H9 (cell line): ENCODE data around the gene DUSP7. TPM values are rescaled to one million over a fixed set of nuclear protein-coding genes. Genes with fewer than 3 reads are reported as not detected.
A peak's percentile ranks its signal among the peaks of the same experiment; 100 is the strongest.

ENCODE experiments used
- DNase-seq: peaks from one replicate; pipeline ENCODE4 v3.0.0-alpha.2; 2017
- H2AFZ ChIP-seq: one replicate; pipeline ENCODE4 v1.6.1; 2013; ENCODE audit warnings: mild to moderate bottlenecking, low read length, control low read depth, moderate library complexity
- H2AK5ac ChIP-seq: 2 replicates; pipeline ENCODE4 v1.6.1; 2013; ENCODE audit warnings: low read length, control low read depth, mixed read lengths; ENCODE audit not compliant: insufficient read length
- H2BK120ac ChIP-seq: one replicate; pipeline ENCODE4 v1.6.1; 2013; ENCODE audit warnings: low read depth, mild to moderate bottlenecking, low read length, control low read depth, inconsistent platforms; ENCODE audit not compliant: poor library complexity, severe bottlenecking
- H2BK12ac ChIP-seq: 2 replicates; pipeline ENCODE4 v1.6.1; 2013; ENCODE audit warnings: low read length, control low read depth, mixed read lengths, low read depth; ENCODE audit not compliant: insufficient read length
- H2BK15ac ChIP-seq: 2 replicates; pipeline ENCODE4 v1.6.1; 2013; ENCODE audit warnings: low read depth, low read length, control low read depth
- H2BK20ac ChIP-seq: one replicate; pipeline ENCODE4 v1.6.1; 2013; ENCODE audit warnings: low read depth, mild to moderate bottlenecking, low read length, control low read depth, inconsistent platforms; ENCODE audit not compliant: poor library complexity, severe bottlenecking
- H2BK5ac ChIP-seq: 2 replicates; pipeline ENCODE4 v1.6.1; 2013; ENCODE audit warnings: low read length, control low read depth, mixed read lengths; ENCODE audit not compliant: insufficient read length
- H3K14ac ChIP-seq: 2 replicates; pipeline ENCODE4 v1.6.1; 2013; ENCODE audit warnings: low read length, control low read depth; ENCODE audit not compliant: insufficient read depth
- H3K18ac ChIP-seq: 2 replicates; pipeline ENCODE4 v1.6.1; 2013; ENCODE audit warnings: low read depth, mild to moderate bottlenecking, mixed read lengths, low read length, control low read depth; ENCODE audit not compliant: insufficient read length
- H3K23ac ChIP-seq: 2 replicates; pipeline ENCODE4 v1.6.1; 2013; ENCODE audit warnings: low read length, control low read depth, mixed read lengths, low read depth; ENCODE audit not compliant: insufficient read length
- H3K23me2 ChIP-seq: 2 replicates; pipeline ENCODE4 v1.6.1; 2013; ENCODE audit warnings: low read depth, mild to moderate bottlenecking, mixed read lengths, low read length, control low read depth; ENCODE audit not compliant: insufficient read length, poor library complexity, severe bottlenecking
- H3K27ac ChIP-seq: 2 replicates; pipeline ENCODE4 v1.5.1; 2013; ENCODE audit warnings: low read length, control low read depth, mixed read lengths, low read depth; ENCODE audit not compliant: insufficient read length
- H3K27me3 ChIP-seq: 2 replicates; pipeline ENCODE4 v1.6.1; 2013; ENCODE audit warnings: low read length, control low read depth, inconsistent platforms; ENCODE audit not compliant: insufficient read depth
- H3K4ac ChIP-seq: 2 replicates; pipeline ENCODE4 v1.6.1; 2013; ENCODE audit warnings: low read depth, mild to moderate bottlenecking, control low read depth, inconsistent platforms, low read length, moderate library complexity
- H3K4me1 ChIP-seq: 2 replicates; pipeline ENCODE4 v1.6.1; 2013; ENCODE audit warnings: low read length, control low read depth, inconsistent platforms; ENCODE audit not compliant: insufficient read depth
- H3K4me2 ChIP-seq: 2 replicates; pipeline ENCODE4 v1.6.1; 2013; ENCODE audit warnings: low read length, control low read depth, mixed read lengths; ENCODE audit not compliant: insufficient read length, insufficient read depth
- H3K56ac ChIP-seq: 2 replicates; pipeline ENCODE4 v1.6.1; 2013; ENCODE audit warnings: low read depth, mild to moderate bottlenecking, mixed read lengths, low read length, control low read depth; ENCODE audit not compliant: insufficient read length
- H3K79me1 ChIP-seq: 2 replicates; pipeline ENCODE4 v1.6.1; 2013; ENCODE audit warnings: low read depth, mild to moderate bottlenecking, moderate library complexity, low read length, control low read depth, inconsistent platforms; ENCODE audit not compliant: insufficient read depth, poor library complexity, severe bottlenecking
- H3K79me2 ChIP-seq: 2 replicates; pipeline ENCODE4 v1.6.1; 2013; ENCODE audit warnings: low read length, control low read depth, inconsistent platforms; ENCODE audit not compliant: insufficient read depth
- H3K9ac ChIP-seq: 2 replicates; pipeline ENCODE4 v1.6.1; 2013; ENCODE audit warnings: low read length, control low read depth, mixed read lengths; ENCODE audit not compliant: insufficient read length; ENCODE audit errors: extremely low read depth
- H3K9me3 ChIP-seq: one replicate; pipeline ENCODE4 v1.6.1; 2013; ENCODE audit warnings: low read depth, low read length, inconsistent platforms; ENCODE audit not compliant: control insufficient read depth
- H3T11ph ChIP-seq: one replicate; pipeline ENCODE4 v1.6.1; 2013; ENCODE audit warnings: mild to moderate bottlenecking, low read length, control low read depth, inconsistent platforms
- H4K20me1 ChIP-seq: one replicate; pipeline ENCODE4 v1.6.1; 2013; ENCODE audit not compliant: control insufficient read depth, insufficient read length, insufficient read depth
- H4K5ac ChIP-seq: 2 replicates; pipeline ENCODE4 v1.6.1; 2013; ENCODE audit warnings: low read depth, mild to moderate bottlenecking, mixed read lengths, low read length, control low read depth; ENCODE audit not compliant: insufficient read length
- H4K8ac ChIP-seq: replicated peaks from 2 replicates; pipeline ENCODE4 v1.6.1; 2013; ENCODE audit warnings: low read length, control low read depth, mixed read lengths, low read depth; ENCODE audit not compliant: insufficient read length
- H4K91ac ChIP-seq: 2 replicates; pipeline ENCODE4 v1.6.1; 2013; ENCODE audit warnings: low read depth, mild to moderate bottlenecking, moderate library complexity, mixed read lengths, low read length, control low read depth; ENCODE audit not compliant: insufficient read length
- H3K27ac Mint-ChIP-seq, 3 experiments: 2 replicates in 2 of 3; 3 replicates in 1 of 3; pipeline ENCODE4 v1.8.0; 2020 to 2021; ENCODE audit warnings: mixed read lengths in 3 of 3, mild to moderate bottlenecking in 1 of 3, moderate library complexity in 1 of 3
- H3K27me3 Mint-ChIP-seq: 2 replicates; pipeline ENCODE4 v1.8.0; 2021; ENCODE audit warnings: low read depth, mild to moderate bottlenecking, moderate library complexity, mixed read lengths
- H3K36me3 Mint-ChIP-seq, 3 experiments: 2 replicates in 2 of 3; 3 replicates in 1 of 3; pipeline ENCODE4 v1.8.0; 2020 to 2021; ENCODE audit warnings: low read depth in 3 of 3, mixed read lengths in 3 of 3; ENCODE audit not compliant: insufficient read depth in 1 of 3
- H3K4me1 Mint-ChIP-seq, 2 experiments: 2 replicates each; pipeline ENCODE4 v1.8.0; 2020; ENCODE audit warnings: mixed read lengths in 2 of 2
- H3K4me3 Mint-ChIP-seq, 2 experiments: 2 replicates in 1 of 2; 3 replicates in 1 of 2; pipeline ENCODE4 v1.8.0; 2020 to 2021; ENCODE audit warnings: mild to moderate bottlenecking in 2 of 2, mixed read lengths in 2 of 2, moderate library complexity in 1 of 2
- H3K9me3 Mint-ChIP-seq, 2 experiments: 2 replicates in 1 of 2; 3 replicates in 1 of 2; pipeline ENCODE4 v1.8.0; 2020; ENCODE audit warnings: mild to moderate bottlenecking in 2 of 2, mixed read lengths in 2 of 2, moderate library complexity in 1 of 2
- WGBS: extraction: QIAGEN DNeasy Blood & Tissue Kit; methylation state at CpG from one replicate; pipeline ENCODE4 v1.1.7; 2013; ENCODE audit warnings: missing lambda C conversion rate, low lambda C conversion rate, mixed read lengths; ENCODE audit not compliant: insufficient read length; ENCODE audit errors: extremely low coverage; 5-methylcytosine and 5-hydroxymethylcytosine counted together
- total RNA-seq: library from RNA; stranded (reverse); gene quantifications from 2 replicates; pipeline ENCODE4 v1.2.1, GENCODE V29; 2021
- TF ChIP-seq, protein P1 (sequence below): fragments of 200-600 bp; sonication (generic); conservative IDR thresholded peaks from 3 replicates; pipeline ENCODE4 v1.8.0; 2021; ENCODE audit warnings: antibody characterized with exemption, mild to moderate bottlenecking

DUSP7 gene
- total RNA-seq, 1 experiment from 2014 or later, result 24.0 TPM

DNA sequence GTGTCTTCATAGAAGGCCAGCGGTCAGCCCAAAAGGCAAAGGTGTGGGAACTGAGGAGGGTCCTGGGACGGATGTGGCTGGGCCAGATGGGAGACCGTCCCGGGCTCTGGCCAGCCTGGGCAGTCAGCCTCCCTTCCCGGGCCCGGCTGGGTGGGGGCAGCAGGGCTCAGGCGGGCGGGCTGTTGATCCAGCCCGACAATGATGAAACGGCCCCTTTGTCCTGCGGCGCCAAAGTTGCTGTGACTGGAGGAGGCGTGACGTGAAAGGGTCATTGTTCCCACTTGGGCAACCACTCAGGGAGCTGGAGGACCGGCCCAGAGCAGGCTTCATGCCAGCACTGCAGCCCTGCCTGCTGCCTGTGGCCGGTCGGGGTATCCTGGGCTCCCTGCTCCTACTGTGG lies 16.5 kb downstream of the DUSP7 start:
- H3K4me1 ChIP-seq, result no peaks in the 10 kb centered on the region
- H2AK5ac ChIP-seq, result no peak overlapping the region
- H3K14ac ChIP-seq, result no peak overlapping the region
- Mint-ChIP-seq H3K4me1 (peaks cover 3 to 16% of the 10 kb centered on the region in 2 experiments; a peak in 3 of 4 replicates), H3K36me3 (no peaks in the 10 kb centered on the region), H3K9me3 (no peaks in the 10 kb centered on the region), H3K27ac (peak overlapping the region in 1 of 3 experiments; percentile 89; a peak in 2 of 7 replicates), H3K27me3 (peaks cover 2% of the 10 kb centered on the region), H3K4me3 (no peak overlapping the region)
- H3K79me1 ChIP-seq, result no peaks in the 10 kb centered on the region
- no peak overlapping the region for H4K8ac ChIP-seq
- H3K27ac ChIP-seq, result no peak overlapping the region
- no peak overlapping the region for H4K91ac ChIP-seq
- no peak overlapping the region for H3K9ac ChIP-seq
- no peak overlapping the region for H2BK12ac ChIP-seq
- H2BK120ac ChIP-seq, result no peak overlapping the region
- no peak overlapping the region for H2BK5ac ChIP-seq
- no peak overlapping the region for H3K56ac ChIP-seq
- no peaks in the 10 kb centered on the region for H3K23me2 ChIP-seq
- no peaks in the 10 kb centered on the region for H4K20me1 ChIP-seq
- no peak overlapping the region for H3K4ac ChIP-seq
- TF ChIP-seq, protein P1, sequence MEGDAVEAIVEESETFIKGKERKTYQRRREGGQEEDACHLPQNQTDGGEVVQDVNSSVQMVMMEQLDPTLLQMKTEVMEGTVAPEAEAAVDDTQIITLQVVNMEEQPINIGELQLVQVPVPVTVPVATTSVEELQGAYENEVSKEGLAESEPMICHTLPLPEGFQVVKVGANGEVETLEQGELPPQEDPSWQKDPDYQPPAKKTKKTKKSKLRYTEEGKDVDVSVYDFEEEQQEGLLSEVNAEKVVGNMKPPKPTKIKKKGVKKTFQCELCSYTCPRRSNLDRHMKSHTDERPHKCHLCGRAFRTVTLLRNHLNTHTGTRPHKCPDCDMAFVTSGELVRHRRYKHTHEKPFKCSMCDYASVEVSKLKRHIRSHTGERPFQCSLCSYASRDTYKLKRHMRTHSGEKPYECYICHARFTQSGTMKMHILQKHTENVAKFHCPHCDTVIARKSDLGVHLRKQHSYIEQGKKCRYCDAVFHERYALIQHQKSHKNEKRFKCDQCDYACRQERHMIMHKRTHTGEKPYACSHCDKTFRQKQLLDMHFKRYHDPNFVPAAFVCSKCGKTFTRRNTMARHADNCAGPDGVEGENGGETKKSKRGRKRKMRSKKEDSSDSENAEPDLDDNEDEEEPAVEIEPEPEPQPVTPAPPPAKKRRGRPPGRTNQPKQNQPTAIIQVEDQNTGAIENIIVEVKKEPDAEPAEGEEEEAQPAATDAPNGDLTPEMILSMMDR, result no peak
- H3K4me2 ChIP-seq, result no peak overlapping the region
- no peak overlapping the region for H2BK20ac ChIP-seq
- no peak overlapping the region for H3K18ac ChIP-seq
- DNase-seq, result no peak
- H2AFZ ChIP-seq, result no peak overlapping the region
- H3K79me2 ChIP-seq, result no peaks in the 10 kb centered on the region
- no peak overlapping the region for H4K5ac ChIP-seq
- H3K23ac ChIP-seq, result no peak overlapping the region
- H3T11ph ChIP-seq, result no peak overlapping the region
- no peak overlapping the region for H2BK15ac ChIP-seq
- H3K9me3 ChIP-seq, result no peaks in the 10 kb centered on the region
- no peaks in the 10 kb centered on the region for H3K27me3 ChIP-seq
- no CpG with 5 or more reads among the region's 17 CpGs for WGBS
